OCI-LY3 (cell line): ENCODE results near the gene DCBLD1.

Source experiments
- H2AFZ ChIP-seq: fragments of 200-600, 300-600 bp; shearing (Covaris generic); 2 replicates; pipeline ENCODE4 v1.6.0; 2014; ENCODE audit warnings: antibody characterized with exemption, low read depth, low read length
- H3K27ac ChIP-seq: fragments of 200-600, 300-600 bp; sonication (generic); 2 replicates; pipeline ENCODE4 v1.5.1; 2014; ENCODE audit warnings: mild to moderate bottlenecking, low read length, moderate library complexity, mixed read lengths
- H3K27me3 ChIP-seq: fragments of 200-600, 300-600 bp; sonication (generic); 2 replicates; pipeline ENCODE4 v1.6.1; 2014; ENCODE audit warnings: low read depth, low read length, mixed read lengths
- H3K36me3 ChIP-seq: fragments of 200-600, 300-600 bp; sonication (generic); replicated peaks from 2 replicates; pipeline ENCODE3; 2014; ENCODE audit warnings: low read depth, low read length, mixed read lengths
- H3K4me1 ChIP-seq: fragments of 300-600, 200-600 bp; sonication (generic); 2 replicates; pipeline ENCODE4 v1.6.1; 2014; ENCODE audit warnings: low read length, mixed read lengths
- H3K4me2 ChIP-seq: fragments of 200-600, 300-600 bp; sonication (generic); 2 replicates; pipeline ENCODE4 v1.6.1; 2014; ENCODE audit warnings: low read length, mixed read lengths
- H3K4me3 ChIP-seq: fragments of 300-600, 200-600 bp; sonication (generic); 2 replicates; pipeline ENCODE4 v1.5.1; 2014; ENCODE audit warnings: antibody characterized with exemption, mild to moderate bottlenecking, low read length, moderate library complexity
- H3K79me2 ChIP-seq: fragments of 300-600, 200-600 bp; shearing (Covaris generic); 2 replicates; pipeline ENCODE4 v1.6.1; 2014; ENCODE audit warnings: mild to moderate bottlenecking, low read length, mixed read lengths
- H3K9ac ChIP-seq: fragments of 300-600, 200-600 bp; shearing (Covaris generic); 2 replicates; pipeline ENCODE4 v1.6.0; 2014; ENCODE audit warnings: mild to moderate bottlenecking, low read length, moderate library complexity
- H3K9me3 ChIP-seq: fragments of 200-600, 300-600 bp; shearing (Covaris generic); 2 replicates; pipeline ENCODE4 v1.6.1; 2014; ENCODE audit warnings: low read length, mixed read lengths; ENCODE audit not compliant: insufficient read depth
- H4K20me1 ChIP-seq: fragments of 200-600, 300-600 bp; sonication (generic); 2 replicates; pipeline ENCODE4 v1.6.1; 2016; ENCODE audit warnings: low read length, mixed read lengths; ENCODE audit not compliant: insufficient read depth
- EZH2phosphoT487 ChIP-seq: fragments of 200-600 bp; shearing (Covaris generic); IDR thresholded peaks from 2 replicates; pipeline ENCODE4 v1.6.1; 2018; ENCODE audit warnings: antibody characterized with exemption, mixed run types, low read depth
- TF ChIP-seq, protein P1 (sequence below): fragments of 200-600, 300-600 bp; sonication (generic); IDR thresholded peaks from 2 replicates; pipeline ENCODE4 v1.5.1; 2014; ENCODE audit warnings: antibody characterized with exemption, low read length, low read depth

DCBLD1 gene

DNA sequence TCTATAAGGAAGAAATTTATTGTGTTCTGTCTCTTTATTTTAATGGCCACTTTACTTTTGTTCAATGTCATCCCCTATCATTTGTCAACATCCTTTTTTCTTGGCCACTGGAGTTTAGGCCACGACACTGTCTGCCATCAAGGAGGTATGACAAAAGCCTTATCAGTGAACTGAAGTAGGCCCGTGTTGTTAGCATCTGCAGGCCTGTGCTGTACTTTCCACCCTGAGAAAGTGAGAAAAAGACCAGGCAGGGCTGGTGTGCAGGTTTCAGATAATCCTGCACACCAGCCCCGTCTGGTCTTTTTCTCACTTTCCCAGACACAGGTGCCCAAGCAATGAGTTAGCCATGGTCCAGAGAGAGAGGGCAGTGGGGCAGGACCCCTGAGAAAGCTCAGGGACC is 62.2 kb downstream of the DCBLD1 start:
- no peaks in the 10 kb centered on the region for H3K79me2 ChIP-seq
- H3K27me3 ChIP-seq: no peaks in the 10 kb centered on the region
- H3K4me1 ChIP-seq: peaks cover 16% of the 10 kb centered on the region
- H2AFZ ChIP-seq: no peak overlapping the region
- H3K9me3 ChIP-seq: no peaks in the 10 kb centered on the region
- no peaks in the 10 kb centered on the region for H4K20me1 ChIP-seq
- no peak overlapping the region for H3K27ac ChIP-seq
- no peak overlapping the region for H3K9ac ChIP-seq
- no peak overlapping the region for H3K4me2 ChIP-seq
- TF ChIP-seq, protein P1, sequence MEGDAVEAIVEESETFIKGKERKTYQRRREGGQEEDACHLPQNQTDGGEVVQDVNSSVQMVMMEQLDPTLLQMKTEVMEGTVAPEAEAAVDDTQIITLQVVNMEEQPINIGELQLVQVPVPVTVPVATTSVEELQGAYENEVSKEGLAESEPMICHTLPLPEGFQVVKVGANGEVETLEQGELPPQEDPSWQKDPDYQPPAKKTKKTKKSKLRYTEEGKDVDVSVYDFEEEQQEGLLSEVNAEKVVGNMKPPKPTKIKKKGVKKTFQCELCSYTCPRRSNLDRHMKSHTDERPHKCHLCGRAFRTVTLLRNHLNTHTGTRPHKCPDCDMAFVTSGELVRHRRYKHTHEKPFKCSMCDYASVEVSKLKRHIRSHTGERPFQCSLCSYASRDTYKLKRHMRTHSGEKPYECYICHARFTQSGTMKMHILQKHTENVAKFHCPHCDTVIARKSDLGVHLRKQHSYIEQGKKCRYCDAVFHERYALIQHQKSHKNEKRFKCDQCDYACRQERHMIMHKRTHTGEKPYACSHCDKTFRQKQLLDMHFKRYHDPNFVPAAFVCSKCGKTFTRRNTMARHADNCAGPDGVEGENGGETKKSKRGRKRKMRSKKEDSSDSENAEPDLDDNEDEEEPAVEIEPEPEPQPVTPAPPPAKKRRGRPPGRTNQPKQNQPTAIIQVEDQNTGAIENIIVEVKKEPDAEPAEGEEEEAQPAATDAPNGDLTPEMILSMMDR: no peak
- TF ChIP-seq EZH2phosphoT487: no peak
- no peak overlapping the region for H3K4me3 ChIP-seq
- H3K36me3 ChIP-seq: no peaks in the 10 kb centered on the region

DNA sequence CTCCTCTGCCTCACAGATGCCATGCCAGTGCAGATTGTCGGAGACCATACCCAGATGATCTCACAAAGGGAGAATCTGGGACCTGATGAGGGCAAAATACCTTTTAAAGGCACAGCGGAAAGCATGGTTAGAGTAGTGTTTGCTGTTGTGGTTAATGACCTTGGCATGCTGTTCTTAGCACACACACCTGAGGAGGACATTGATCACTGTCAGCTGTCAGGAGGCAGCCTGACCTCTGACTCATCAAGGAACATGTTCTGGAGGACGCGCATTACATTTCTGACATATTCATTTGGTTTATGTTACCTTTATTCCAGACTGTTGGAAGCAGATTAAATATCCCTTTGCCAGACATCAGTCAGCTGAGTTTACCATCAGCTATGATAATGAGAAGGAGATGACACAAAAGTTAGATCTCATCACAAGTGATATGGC is 62.7 kb downstream of the DCBLD1 start:
- H4K20me1 ChIP-seq: no peaks in the 10 kb centered on the region
- no peak overlapping the region for H2AFZ ChIP-seq
- no peak overlapping the region for H3K27ac ChIP-seq
- no peaks in the 10 kb centered on the region for H3K9me3 ChIP-seq
- H3K36me3 ChIP-seq: no peaks in the 10 kb centered on the region
- H3K4me3 ChIP-seq: no peak overlapping the region
- no peak for TF ChIP-seq EZH2phosphoT487
- TF ChIP-seq, protein P1: no peak
- H3K4me1 ChIP-seq: peaks cover 20% of the 10 kb centered on the region
- no peak overlapping the region for H3K4me2 ChIP-seq
- no peak overlapping the region for H3K9ac ChIP-seq
- H3K79me2 ChIP-seq: no peaks in the 10 kb centered on the region
- no peaks in the 10 kb centered on the region for H3K27me3 ChIP-seq

DNA sequence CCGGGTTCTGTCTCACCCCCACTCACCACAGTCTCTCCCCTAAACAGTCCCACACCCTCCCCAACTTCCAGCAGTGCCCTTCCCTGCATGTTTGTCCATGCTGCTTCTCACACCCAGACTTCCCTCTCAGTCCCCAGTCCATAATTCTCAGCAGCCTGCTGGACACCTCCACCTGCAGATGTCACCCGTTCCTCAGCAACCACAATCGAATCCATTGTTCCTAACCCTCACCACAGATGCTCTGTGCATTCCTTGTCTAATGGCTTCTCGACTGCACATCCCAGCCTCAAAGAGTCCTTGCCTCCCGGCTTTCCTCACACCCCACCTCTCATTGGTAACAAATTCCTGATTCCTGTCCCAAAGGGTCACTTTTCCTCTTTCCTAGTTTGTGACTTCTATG is 64.2 kb downstream of the DCBLD1 start:
- Histone ChIP-seq H3K4me1 (peaks cover 22% of the 10 kb centered on the region), H2AFZ (no peak overlapping the region), H3K4me2 (no peak overlapping the region), H3K9ac (no peak overlapping the region), H3K36me3 (no peaks in the 10 kb centered on the region), H3K27ac (no peak overlapping the region), H3K27me3 (no peaks in the 10 kb centered on the region), H3K79me2 (no peaks in the 10 kb centered on the region), H3K9me3 (no peaks in the 10 kb centered on the region), H3K4me3 (no peak overlapping the region), H4K20me1 (no peaks in the 10 kb centered on the region)
- TF ChIP-seq, protein P1: no peak
- TF ChIP-seq EZH2phosphoT487: no peak

DNA sequence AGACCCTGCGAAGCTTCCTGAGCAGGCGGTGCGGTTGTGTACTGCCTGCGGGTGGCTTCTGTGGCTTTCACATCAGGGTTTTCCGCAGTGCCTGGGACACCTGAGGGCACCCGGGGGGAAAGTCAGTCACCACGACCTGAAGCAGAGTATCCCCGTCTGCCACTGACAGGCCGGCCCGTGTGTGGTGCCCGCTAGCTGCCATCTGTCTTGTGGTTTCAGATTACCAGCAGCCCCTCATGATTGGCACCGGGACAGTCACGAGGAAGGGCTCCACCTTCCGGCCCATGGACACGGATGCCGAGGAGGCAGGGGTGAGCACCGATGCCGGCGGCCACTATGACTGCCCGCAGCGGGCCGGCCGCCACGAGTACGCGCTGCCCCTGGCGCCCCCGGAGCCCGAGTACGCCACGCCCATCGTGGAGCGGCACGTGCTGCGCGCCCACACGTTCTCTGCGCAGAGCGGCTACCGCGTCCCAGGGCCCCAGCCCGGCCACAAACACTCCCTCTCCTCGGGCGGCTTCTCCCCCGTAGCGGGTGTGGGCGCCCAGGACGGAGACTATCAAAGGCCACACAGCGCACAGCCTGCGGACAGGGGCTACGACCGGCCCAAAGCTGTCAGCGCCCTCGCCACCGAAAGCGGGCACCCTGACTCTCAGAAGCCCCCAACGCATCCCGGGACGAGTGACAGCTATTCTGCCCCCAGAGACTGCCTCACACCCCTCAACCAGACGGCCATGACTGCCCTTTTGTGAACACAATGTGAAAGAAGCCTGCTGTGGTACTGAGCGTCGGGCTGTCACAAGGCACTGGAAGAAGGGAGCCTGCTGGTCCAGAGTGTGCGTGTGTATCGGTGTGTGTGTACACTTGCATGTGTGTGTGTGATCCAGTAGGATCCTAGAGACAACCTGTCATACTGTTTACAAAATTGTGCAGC is 65.5 kb downstream of the DCBLD1 start:
- no peaks in the 10 kb centered on the region for H3K79me2 ChIP-seq
- H3K4me1 ChIP-seq: peaks cover 22% of the 10 kb centered on the region
- no peaks in the 10 kb centered on the region for H3K36me3 ChIP-seq
- H3K9ac ChIP-seq: no peak overlapping the region
- H2AFZ ChIP-seq: no peak overlapping the region
- H3K27ac ChIP-seq: no peak overlapping the region
- no peaks in the 10 kb centered on the region for H3K27me3 ChIP-seq
- H3K4me2 ChIP-seq: peak overlapping the region; percentile 61
- TF ChIP-seq EZH2phosphoT487: no peak
- TF ChIP-seq, protein P1: no peak
- H3K9me3 ChIP-seq: no peaks in the 10 kb centered on the region
- H3K4me3 ChIP-seq: no peak overlapping the region
- H4K20me1 ChIP-seq: no peaks in the 10 kb centered on the region
